ENCODE results near the gene FBXO24. TPM values are rescaled to one million over a fixed set of nuclear protein-coding genes. Genes with fewer than 3 reads are reported as not detected.

FBXO24 gene
- total and polyA plus RNA-seq, 9 of the 15 experiments (the other 6 are each of a cell fraction or from before 2014, with no cell fraction given) = 0.17 to 0.95 (median 0.50) TPM

DNA sequence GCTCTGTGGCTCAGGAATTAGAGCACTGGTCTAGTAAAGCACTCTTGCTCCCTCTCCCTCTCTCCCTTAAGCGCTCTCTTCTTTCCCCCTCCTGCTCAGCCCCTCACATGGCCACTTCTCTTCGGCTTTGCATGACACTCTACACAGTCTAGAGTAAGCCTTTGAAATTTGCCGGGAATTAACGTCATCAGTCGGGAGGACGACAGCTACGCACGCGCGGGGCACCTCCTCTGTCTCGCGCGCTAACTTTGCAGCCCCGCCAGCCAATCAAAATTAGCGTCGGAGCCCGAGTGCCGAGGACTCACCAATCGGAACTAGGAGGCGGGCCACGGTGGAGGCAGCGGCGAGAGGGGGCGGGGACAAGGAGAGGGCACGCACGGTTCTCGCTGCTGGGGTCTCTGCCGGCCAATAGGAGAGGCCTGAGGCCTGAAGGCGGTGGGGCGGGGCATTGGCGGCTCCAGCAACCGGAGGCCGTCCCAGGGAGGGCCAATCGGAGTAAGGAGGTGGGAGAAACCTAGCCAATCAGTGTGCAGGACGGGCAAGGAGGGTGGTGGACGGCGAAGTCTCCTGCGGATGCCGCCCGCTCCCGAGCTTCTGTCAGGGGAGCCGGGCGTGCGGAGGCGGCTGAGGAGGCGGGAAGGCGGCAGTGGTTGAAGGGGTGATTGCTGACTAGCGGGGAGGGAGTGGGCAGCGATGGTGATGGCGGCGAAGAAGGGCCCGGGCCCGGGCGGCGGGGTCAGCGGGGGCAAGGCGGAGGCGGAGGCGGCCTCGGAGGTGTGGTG lies 47.3 kb upstream of the FBXO24 start, which contains the start of gene AGFG2 (continued):
- TF ChIP-seq RBM25 (IDR thresholded peaks at IDR 0.05; ENCODE audit: low read depth, low read length, severe bottlenecking) = peak; percentile 89
- TF ChIP-seq HNRNPUL1 (IDR thresholded peaks at IDR 0.05; ENCODE audit: low read length) = no peak
- peak in 1 of 2 experiments; percentile 72; a peak in 1 of 4 replicates for TF ChIP-seq KDM4B (IDR thresholded peaks at IDR 0.05; ENCODE audit: borderline replicate concordance in 2 of 2, low read depth in 1 of 2)
- TF ChIP-seq, protein P1, sequence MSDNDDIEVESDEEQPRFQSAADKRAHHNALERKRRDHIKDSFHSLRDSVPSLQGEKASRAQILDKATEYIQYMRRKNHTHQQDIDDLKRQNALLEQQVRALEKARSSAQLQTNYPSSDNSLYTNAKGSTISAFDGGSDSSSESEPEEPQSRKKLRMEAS (CRISPR knock-in tag; IDR thresholded peaks at IDR 0.05) = peak; percentile 95
- no peak for TF ChIP-seq ZNF239 (CRISPR knock-in tag; IDR thresholded peaks at IDR 0.05)
- no peak for TF ChIP-seq STAT5A (IDR thresholded peaks at IDR 0.05; ENCODE audit: borderline replicate concordance, low read length)
- no peak for TF ChIP-seq ILK (tag; IDR thresholded peaks at IDR 0.05; ENCODE audit: borderline replicate concordance, low read depth)
- peak; percentile 73 for TF ChIP-seq CTBP1 (IDR thresholded peaks at IDR 0.05; ENCODE audit: borderline replicate concordance)
- TF ChIP-seq, protein P2, sequence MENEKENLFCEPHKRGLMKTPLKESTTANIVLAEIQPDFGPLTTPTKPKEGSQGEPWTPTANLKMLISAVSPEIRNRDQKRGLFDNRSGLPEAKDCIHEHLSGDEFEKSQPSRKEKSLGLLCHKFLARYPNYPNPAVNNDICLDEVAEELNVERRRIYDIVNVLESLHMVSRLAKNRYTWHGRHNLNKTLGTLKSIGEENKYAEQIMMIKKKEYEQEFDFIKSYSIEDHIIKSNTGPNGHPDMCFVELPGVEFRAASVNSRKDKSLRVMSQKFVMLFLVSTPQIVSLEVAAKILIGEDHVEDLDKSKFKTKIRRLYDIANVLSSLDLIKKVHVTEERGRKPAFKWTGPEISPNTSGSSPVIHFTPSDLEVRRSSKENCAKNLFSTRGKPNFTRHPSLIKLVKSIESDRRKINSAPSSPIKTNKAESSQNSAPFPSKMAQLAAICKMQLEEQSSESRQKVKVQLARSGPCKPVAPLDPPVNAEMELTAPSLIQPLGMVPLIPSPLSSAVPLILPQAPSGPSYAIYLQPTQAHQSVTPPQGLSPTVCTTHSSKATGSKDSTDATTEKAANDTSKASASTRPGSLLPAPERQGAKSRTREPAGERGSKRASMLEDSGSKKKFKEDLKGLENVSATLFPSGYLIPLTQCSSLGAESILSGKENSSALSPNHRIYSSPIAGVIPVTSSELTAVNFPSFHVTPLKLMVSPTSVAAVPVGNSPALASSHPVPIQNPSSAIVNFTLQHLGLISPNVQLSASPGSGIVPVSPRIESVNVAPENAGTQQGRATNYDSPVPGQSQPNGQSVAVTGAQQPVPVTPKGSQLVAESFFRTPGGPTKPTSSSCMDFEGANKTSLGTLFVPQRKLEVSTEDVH (IDR thresholded peaks at IDR 0.05; ENCODE audit: low read depth, partially characterized antibody) = peak; percentile 100
- TF ChIP-seq, protein P3, sequence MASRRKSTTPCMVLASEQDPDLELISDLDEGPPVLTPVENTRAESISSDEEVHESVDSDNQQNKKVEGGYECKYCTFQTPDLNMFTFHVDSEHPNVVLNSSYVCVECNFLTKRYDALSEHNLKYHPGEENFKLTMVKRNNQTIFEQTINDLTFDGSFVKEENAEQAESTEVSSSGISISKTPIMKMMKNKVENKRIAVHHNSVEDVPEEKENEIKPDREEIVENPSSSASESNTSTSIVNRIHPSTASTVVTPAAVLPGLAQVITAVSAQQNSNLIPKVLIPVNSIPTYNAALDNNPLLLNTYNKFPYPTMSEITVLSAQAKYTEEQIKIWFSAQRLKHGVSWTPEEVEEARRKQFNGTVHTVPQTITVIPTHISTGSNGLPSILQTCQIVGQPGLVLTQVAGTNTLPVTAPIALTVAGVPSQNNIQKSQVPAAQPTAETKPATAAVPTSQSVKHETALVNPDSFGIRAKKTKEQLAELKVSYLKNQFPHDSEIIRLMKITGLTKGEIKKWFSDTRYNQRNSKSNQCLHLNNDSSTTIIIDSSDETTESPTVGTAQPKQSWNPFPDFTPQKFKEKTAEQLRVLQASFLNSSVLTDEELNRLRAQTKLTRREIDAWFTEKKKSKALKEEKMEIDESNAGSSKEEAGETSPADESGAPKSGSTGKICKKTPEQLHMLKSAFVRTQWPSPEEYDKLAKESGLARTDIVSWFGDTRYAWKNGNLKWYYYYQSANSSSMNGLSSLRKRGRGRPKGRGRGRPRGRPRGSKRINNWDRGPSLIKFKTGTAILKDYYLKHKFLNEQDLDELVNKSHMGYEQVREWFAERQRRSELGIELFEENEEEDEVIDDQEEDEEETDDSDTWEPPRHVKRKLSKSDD (conservative IDR thresholded peaks at IDR 0.05; ENCODE audit: low read length) = no peak
- TF ChIP-seq E2F3 (CRISPR knock-in tag; IDR thresholded peaks at IDR 0.05) = peak; percentile 88
- TF ChIP-seq CBFA2T3 (IDR thresholded peaks at IDR 0.05) = no peak
- no peak for TF ChIP-seq ZNF143 (CRISPR knock-in tag; IDR thresholded peaks at IDR 0.05)
- TF ChIP-seq, protein P4, sequence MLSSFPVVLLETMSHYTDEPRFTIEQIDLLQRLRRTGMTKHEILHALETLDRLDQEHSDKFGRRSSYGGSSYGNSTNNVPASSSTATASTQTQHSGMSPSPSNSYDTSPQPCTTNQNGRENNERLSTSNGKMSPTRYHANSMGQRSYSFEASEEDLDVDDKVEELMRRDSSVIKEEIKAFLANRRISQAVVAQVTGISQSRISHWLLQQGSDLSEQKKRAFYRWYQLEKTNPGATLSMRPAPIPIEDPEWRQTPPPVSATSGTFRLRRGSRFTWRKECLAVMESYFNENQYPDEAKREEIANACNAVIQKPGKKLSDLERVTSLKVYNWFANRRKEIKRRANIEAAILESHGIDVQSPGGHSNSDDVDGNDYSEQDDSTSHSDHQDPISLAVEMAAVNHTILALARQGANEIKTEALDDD (IDR thresholded peaks at IDR 0.05) = no peak
- TF ChIP-seq TBL1XR1 (IDR thresholded peaks at IDR 0.05; ENCODE audit: low read length in 2 of 2) = no peak
- TF ChIP-seq, protein P5, sequence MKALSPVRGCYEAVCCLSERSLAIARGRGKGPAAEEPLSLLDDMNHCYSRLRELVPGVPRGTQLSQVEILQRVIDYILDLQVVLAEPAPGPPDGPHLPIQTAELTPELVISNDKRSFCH (CRISPR knock-in tag; IDR thresholded peaks at IDR 0.05) = no peak
- TF ChIP-seq, protein P5 (tag; IDR thresholded peaks at IDR 0.05) = no peak; the same call in 1 of the 2 replicates
- no peak for TF ChIP-seq ZNF436 (CRISPR knock-in tag; IDR thresholded peaks at IDR 0.05)
